H1 (cell line): ENCODE measurements around the gene EME2. TPM values are rescaled to one million over a fixed set of nuclear protein-coding genes. Genes with fewer than 3 reads are reported as not detected.
A peak's percentile ranks its signal among the peaks of the same experiment; 100 is the strongest.

Experiments
- CTCF ChIA-PET: fragments of 300-600 bp; sonication (Branson Sonifier 250); formaldehyde crosslinking; loops from one replicate; lab custom pipeline; 2021; ENCODE audit not compliant: partially characterized antibody; lab: Charles Lee
- POLR2A ChIA-PET: fragments of 300-600 bp; sonication (Branson Sonifier 250); formaldehyde crosslinking; loops from one replicate; lab custom pipeline; 2021; ENCODE audit warnings: inconsistent platforms; ENCODE audit not compliant: partially characterized antibody; lab: Charles Lee
- DNase-seq, 2 experiments: peaks; one replicate each; pipeline versions ENCODE4 v3.0.0 to v3.0.0-alpha.2; 2010 to 2022; ENCODE audit warnings: low spot score in 2 of 2, low read depth in 1 of 2, mixed read lengths in 1 of 2
- FAIRE-seq: peaks from 2 replicates; lab custom pipeline; 2011; peaks lifted over from hg19 to GRCh38; lab: Jason Lieb, UNC
- H2AFZ ChIP-seq: 2 replicates; pipeline ENCODE4 v1.8.1; 2012; ENCODE audit warnings: low read length, inconsistent platforms
- H2AK5ac ChIP-seq: 2 replicates; pipeline ENCODE4 v1.6.1; 2013; ENCODE audit warnings: low read depth, low read length
- H2BK120ac ChIP-seq: replicated peaks from 2 replicates; pipeline ENCODE3; 2013; ENCODE audit warnings: low read depth, low read length, inconsistent platforms
- H2BK12ac ChIP-seq: 2 replicates; pipeline ENCODE4 v1.6.1; 2013; ENCODE audit warnings: low read depth, low read length
- H2BK15ac ChIP-seq: 2 replicates; pipeline ENCODE4 v1.6.1; 2013; ENCODE audit warnings: low read length
- H2BK20ac ChIP-seq: 2 replicates; pipeline ENCODE4 v1.6.1; 2013; ENCODE audit warnings: low read length
- H2BK5ac ChIP-seq: 2 replicates; pipeline ENCODE4 v1.6.1; 2013; ENCODE audit warnings: low read depth, low read length
- H3K14ac ChIP-seq: 2 replicates; pipeline ENCODE4 v1.6.1; 2013; ENCODE audit warnings: inconsistent platforms; ENCODE audit not compliant: insufficient read length
- H3K18ac ChIP-seq: 2 replicates; pipeline ENCODE4 v1.6.1; 2013; ENCODE audit warnings: low read length; ENCODE audit errors: extremely low read depth
- H3K23ac ChIP-seq: 2 replicates; pipeline ENCODE4 v1.6.1; 2013; ENCODE audit warnings: inconsistent platforms; ENCODE audit not compliant: insufficient read length
- H3K23me2 ChIP-seq: 2 replicates; pipeline ENCODE4 v1.6.1; 2013; ENCODE audit warnings: low read depth, low read length
- H3K27ac ChIP-seq: 2 replicates; pipeline ENCODE4 v1.6.1; 2011; ENCODE audit warnings: low read depth, low read length, inconsistent platforms
- H3K27me3 ChIP-seq, 4 experiments: replicated peaks in 1 of 4; 1 replicate in 1 of 4; 2 replicates in 3 of 4; pipeline versions ENCODE4 v1.6.1 to v1.8.1; 2011 to 2013; ENCODE audit warnings: low read length in 3 of 4, mild to moderate bottlenecking in 3 of 4, inconsistent platforms in 2 of 4, mixed read lengths in 2 of 4, moderate library complexity in 1 of 4; ENCODE audit not compliant: control insufficient read depth in 3 of 4, insufficient read depth in 3 of 4; ENCODE audit errors: extremely low read depth in 1 of 4
- H3K36me3 ChIP-seq, 4 experiments: 2 replicates each; pipeline versions ENCODE4 v1.6.1 to v1.8.1; 2011 to 2013; ENCODE audit warnings: mild to moderate bottlenecking in 4 of 4, low read length in 3 of 4, moderate library complexity in 2 of 4, control low read depth in 1 of 4, inconsistent platforms in 1 of 4; ENCODE audit not compliant: insufficient read depth in 4 of 4, control insufficient read depth in 2 of 4
- H3K4ac ChIP-seq: replicated peaks from 2 replicates; pipeline ENCODE3; 2013; ENCODE audit warnings: low read length, low read depth, mixed read lengths, inconsistent platforms; ENCODE audit not compliant: insufficient read length
- H3K4me1 ChIP-seq, 4 experiments: replicated peaks in 1 of 4; 1 replicate in 1 of 4; 2 replicates in 3 of 4; pipeline versions ENCODE4 v1.6.1 to v1.8.1; 2011 to 2013; ENCODE audit warnings: low read length in 3 of 4, inconsistent platforms in 2 of 4, mixed read lengths in 1 of 4; ENCODE audit not compliant: insufficient read depth in 4 of 4, control insufficient read depth in 3 of 4
- H3K4me2 ChIP-seq, 2 experiments: 2 replicates each; pipeline versions ENCODE4 v1.6.1 to v1.8.1; 2011 to 2013; ENCODE audit warnings: low read depth in 2 of 2, low read length in 2 of 2, control low read depth in 1 of 2, inconsistent platforms in 1 of 2, mild to moderate bottlenecking in 1 of 2; ENCODE audit not compliant: insufficient read depth in 1 of 2
- H3K4me3 ChIP-seq, 4 experiments: fragments of 200-600, 300-600 bp in 1 of 4; sonication (generic), shearing (Covaris generic), sonication (Bioruptor Twin) in 1 of 4; 2 replicates each; pipeline versions ENCODE4 v1.5.1 to v1.8.1; 2011 to 2016; ENCODE audit warnings: low read length in 4 of 4, low read depth in 3 of 4, control low read depth in 2 of 4, inconsistent platforms in 2 of 4, mild to moderate bottlenecking in 2 of 4, mixed read lengths in 1 of 4, moderate library complexity in 1 of 4; ENCODE audit not compliant: insufficient read depth in 2 of 4; ENCODE audit errors: extremely low read depth in 1 of 4
- H3K56ac ChIP-seq: replicated peaks from 2 replicates; pipeline ENCODE3; 2013; ENCODE audit warnings: low read depth, mild to moderate bottlenecking, mixed read lengths, low read length, inconsistent platforms; ENCODE audit not compliant: insufficient read length
- H3K79me1 ChIP-seq: 2 replicates; pipeline ENCODE4 v1.6.1; 2013; ENCODE audit warnings: low read depth, low read length, control low read depth
- H3K79me2 ChIP-seq, 2 experiments: 2 replicates each; pipeline versions ENCODE4 v1.6.1 to v1.8.1; 2012 to 2013; ENCODE audit warnings: low read length in 2 of 2, mild to moderate bottlenecking in 2 of 2, inconsistent platforms in 1 of 2; ENCODE audit not compliant: insufficient read depth in 2 of 2, control insufficient read depth in 1 of 2
- H3K9ac ChIP-seq, 4 experiments: replicated peaks in 1 of 4; 1 replicate in 1 of 4; 2 replicates in 3 of 4; pipeline versions ENCODE4 v1.6.1 to v1.8.1; 2011 to 2013; ENCODE audit warnings: low read depth in 3 of 4, low read length in 3 of 4, control low read depth in 2 of 4, mild to moderate bottlenecking in 2 of 4, moderate library complexity in 2 of 4, inconsistent platforms in 1 of 4; ENCODE audit errors: extremely low read depth in 1 of 4
- H3K9me3 ChIP-seq, 2 experiments: 2 replicates each; pipeline versions ENCODE4 v1.6.1 to v1.8.1; 2012 to 2013; ENCODE audit warnings: mild to moderate bottlenecking in 2 of 2, moderate library complexity in 2 of 2, control low read depth in 1 of 2, inconsistent platforms in 1 of 2, low read depth in 1 of 2, low read length in 1 of 2, mixed read lengths in 1 of 2; ENCODE audit not compliant: insufficient read depth in 2 of 2
- H4K20me1 ChIP-seq, 2 experiments: replicated peaks in 1 of 2; 2 replicates each; pipeline versions ENCODE3 to v1.8.1; 2011 to 2013; ENCODE audit warnings: inconsistent platforms in 2 of 2, low read length in 2 of 2, mild to moderate bottlenecking in 1 of 2; ENCODE audit not compliant: insufficient read depth in 2 of 2, control insufficient read depth in 1 of 2
- H4K5ac ChIP-seq: 2 replicates; pipeline ENCODE4 v1.6.1; 2013; ENCODE audit warnings: low read length, low read depth, mixed read lengths, inconsistent platforms; ENCODE audit not compliant: insufficient read length
- H4K8ac ChIP-seq: 2 replicates; pipeline ENCODE4 v1.8.0; 2013; ENCODE audit warnings: mild to moderate bottlenecking, moderate library complexity, low read length, inconsistent platforms; ENCODE audit not compliant: insufficient read depth; ENCODE audit errors: extremely low read depth
- H4K91ac ChIP-seq: replicated peaks from 2 replicates; pipeline ENCODE3; 2013; ENCODE audit warnings: low read length, mixed read lengths, inconsistent platforms; ENCODE audit not compliant: insufficient read length
- CEBPB ChIP-seq: IDR thresholded peaks from 2 replicates; pipeline ENCODE4 v1.6.1; 2012; ENCODE audit warnings: low read depth, low read length
- EGR1 ChIP-seq: IDR thresholded peaks from 2 replicates; pipeline ENCODE4 v1.6.1; 2011; ENCODE audit warnings: low read depth, low read length, borderline replicate concordance
- JUN ChIP-seq: IDR thresholded peaks from 2 replicates; pipeline ENCODE4 v1.6.1; 2011; ENCODE audit warnings: low read depth, mild to moderate bottlenecking, improper control_type of control experiment, low read length
- NRF1 ChIP-seq: IDR thresholded peaks from 2 replicates; pipeline ENCODE4 v1.6.1; 2011; ENCODE audit warnings: mild to moderate bottlenecking, low read depth, low read length, improper control_type of control experiment
- WGBS, 2 experiments: shearing (Covaris generic) in 1 of 2; methylation state at CpG; one replicate each; pipeline versions ENCODE4 v1.1.6 to v1.1.7; 2013 to 2015; ENCODE audit warnings: low lambda C conversion rate in 2 of 2, mixed read lengths in 2 of 2, inconsistent platforms in 1 of 2, low coverage in 1 of 2, missing lambda C conversion rate in 1 of 2; ENCODE audit not compliant: insufficient replicate concordance in 2 of 2, insufficient coverage in 1 of 2, insufficient read length in 1 of 2; ENCODE audit errors: extremely low coverage in 1 of 2, missing lambda C conversion rate in 1 of 2; 5-methylcytosine and 5-hydroxymethylcytosine counted together
- polyA plus RNA-seq, 7 experiments: library from polyadenylated mRNA; depleted of rRNA in 3 of 7; stranded (reverse) in 5 of 7; unstranded in 2 of 7; fragments of >200 nt in 5 of 7; fragments of 200-250 nt in 2 of 7; gene quantifications; 1 replicate in 5 of 7; 2 replicates in 1 of 7; 4 replicates in 1 of 7; pipeline versions ENCODE4 v1.2.1 to v1.2.3, GENCODE V29; 2011 to 2013; ENCODE audit warnings: missing spikeins in 2 of 7, mixed read lengths in 2 of 7
- total RNA-seq: library from RNA; stranded (reverse); fragmentation: NEBNext Ultra II Directional; extraction: Animal tissue kit (Norgen Biotek cat#: 25700); gene quantifications from 2 replicates; pipeline ENCODE4 v1.2.1, GENCODE V29; 2021

EME2 gene
- total and polyA plus RNA-seq, 2 of the 8 experiments (the other 6 are each of a cell fraction or from before 2014, with no cell fraction given), result 13.1 to 19.7 TPM

GRCh38 chr16:1744338-1744840, 28.2 kb upstream of the EME2 start:
- ChIA-PET POLR2A (interaction anchor here (1.2 to 5.5 kb wide), 9 partner anchors 10 to 67 kb away, joined by 3 to 18 read pairs (median 4); partner anchors contain the start of genes JPT2 and MAPK8IP3), CTCF (interaction anchor here (0.7 to 3.1 kb wide), 3 partner anchors 10 to 39 kb away, joined by 3 to 12 read pairs (median 3); no protein-coding TSS in a partner anchor)
- H3K4ac ChIP-seq, result no peak overlapping the region
- H3K4me1 ChIP-seq, result no peaks in the 10 kb centered on the region
- no peak overlapping the region for H3K4me2 ChIP-seq
- no peak overlapping the region for H2BK20ac ChIP-seq
- 96% methylated on average over 19 of the region's 24 CpGs; no CpG with 5 or more reads in 1 of the 2 experiments for WGBS, 2 experiments
- no peak overlapping the region for H4K91ac ChIP-seq
- H3K23ac ChIP-seq, result no peak overlapping the region
- no peak overlapping the region for H3K27ac ChIP-seq
- H4K8ac ChIP-seq, result 0 out of 2 replicates have a peak overlapping the region, but pooled peaks have one; percentile 14
- H2BK5ac ChIP-seq, result no peak overlapping the region; the same call in 1 of the 2 replicates
- no peak overlapping the region for H2BK120ac ChIP-seq
- H2AFZ ChIP-seq, result no peak overlapping the region
- peaks cover 0 to 8% of the 10 kb centered on the region in 2 experiments for H4K20me1 ChIP-seq
- H3K79me2 ChIP-seq, result no peaks in the 10 kb centered on the region
- H3K18ac ChIP-seq, result no peak overlapping the region
- FAIRE-seq (no peak), DNase-seq (no peak)
- H3K79me1 ChIP-seq, result 0 out of 2 replicates have a peak, but pooled peaks cover 5% of the 10 kb centered on the region
- no peak overlapping the region for H2BK15ac ChIP-seq
- H2AK5ac ChIP-seq, result no peak overlapping the region
- no peaks in the 10 kb centered on the region for H3K27me3 ChIP-seq
- TF ChIP-seq CEBPB, result no peak
- no peak for TF ChIP-seq NRF1
- TF ChIP-seq JUN, result no peak
- no peak for TF ChIP-seq EGR1
- TF ChIP-seq, all 59 proteins: peak for 0
- Histone ChIP-seq H2BK12ac (no peak overlapping the region), H3K9ac (no peak overlapping the region), H3K9me3 (peaks cover 6 to 10% of the 10 kb centered on the region in 2 experiments; a peak in 3 of 4 replicates), H3K4me3 (no peak overlapping the region), H4K5ac (no peak overlapping the region), H3K23me2 (no peaks in the 10 kb centered on the region), H3K14ac (no peak overlapping the region), H3K36me3 (peaks cover 0 to 11% (median 2%) of the 10 kb centered on the region in 4 experiments; a peak in 3 of 8 replicates), H3K56ac (no peak overlapping the region)
